WTC11 (cell line): ENCODE results near the gene BORCS5.

Source experiments
- ATF3 ChIP-seq: sonication (generic); formaldehyde crosslinking; conservative IDR thresholded peaks from 2 replicates; pipeline ENCODE4 v1.8.1; 2022; ENCODE audit warnings: mild to moderate bottlenecking, missing genetic modification reagents
- CREM ChIP-seq: sonication (generic); formaldehyde crosslinking; IDR thresholded peaks from 2 replicates; pipeline ENCODE4 v1.8.1; 2022; ENCODE audit warnings: mild to moderate bottlenecking, missing genetic modification reagents, moderate library complexity
- CTCF ChIP-seq: fragments of 200-600 bp; IDR thresholded peaks from 2 replicates; pipeline ENCODE4 v1.8.0; 2022; ENCODE audit warnings: antibody characterized with exemption
- PRRX2 ChIP-seq: fragments of 250-450 bp; sonication (Bioruptor Pico); IDR thresholded peaks from 2 replicates; pipeline ENCODE4 v1.8.0; 2021; ENCODE audit warnings: mild to moderate bottlenecking
- SMAD3 ChIP-seq: sonication (generic); formaldehyde crosslinking; IDR thresholded peaks from 2 replicates; pipeline ENCODE4 v1.8.0; 2022; ENCODE audit warnings: missing genetic modification reagents, mild to moderate bottlenecking, borderline replicate concordance
- SP1 ChIP-seq: sonication (generic); formaldehyde crosslinking; conservative IDR thresholded peaks from 2 replicates; pipeline ENCODE4 v1.8.1; 2022; ENCODE audit warnings: missing genetic modification reagents
- ZNF232 ChIP-seq: sonication (generic); formaldehyde crosslinking; IDR thresholded peaks from 2 replicates; pipeline ENCODE4 v1.8.0; 2022; ENCODE audit warnings: mild to moderate bottlenecking, missing genetic modification reagents
- TF ChIP-seq, protein P1 (sequence below): sonication (generic); formaldehyde crosslinking; IDR thresholded peaks from 2 replicates; pipeline ENCODE4 v1.8.0; 2022; ENCODE audit warnings: mild to moderate bottlenecking, missing genetic modification reagents
- TF ChIP-seq, protein P2 (sequence below): sonication (generic); formaldehyde crosslinking; IDR thresholded peaks from 2 replicates; pipeline ENCODE4 v1.8.1; 2022; ENCODE audit warnings: low read depth, missing genetic modification reagents, borderline replicate concordance
- TF ChIP-seq, protein P3 (sequence below): sonication (generic); formaldehyde crosslinking; IDR thresholded peaks from 2 replicates; pipeline ENCODE4 v1.8.1; 2023; ENCODE audit warnings: mild to moderate bottlenecking, missing genetic modification reagents, moderate library complexity
- TF ChIP-seq, protein P4 (sequence below): sonication (generic); formaldehyde crosslinking; conservative IDR thresholded peaks from 2 replicates; pipeline ENCODE4 v1.8.1; 2023; ENCODE audit warnings: mild to moderate bottlenecking, low read depth, missing genetic modification reagents, moderate library complexity
- TF ChIP-seq, protein P5 (sequence below): sonication (generic); formaldehyde crosslinking; IDR thresholded peaks from 2 replicates; pipeline ENCODE4 v1.8.1; 2022; ENCODE audit warnings: mild to moderate bottlenecking, missing genetic modification reagents, moderate library complexity, borderline replicate concordance

DNA sequence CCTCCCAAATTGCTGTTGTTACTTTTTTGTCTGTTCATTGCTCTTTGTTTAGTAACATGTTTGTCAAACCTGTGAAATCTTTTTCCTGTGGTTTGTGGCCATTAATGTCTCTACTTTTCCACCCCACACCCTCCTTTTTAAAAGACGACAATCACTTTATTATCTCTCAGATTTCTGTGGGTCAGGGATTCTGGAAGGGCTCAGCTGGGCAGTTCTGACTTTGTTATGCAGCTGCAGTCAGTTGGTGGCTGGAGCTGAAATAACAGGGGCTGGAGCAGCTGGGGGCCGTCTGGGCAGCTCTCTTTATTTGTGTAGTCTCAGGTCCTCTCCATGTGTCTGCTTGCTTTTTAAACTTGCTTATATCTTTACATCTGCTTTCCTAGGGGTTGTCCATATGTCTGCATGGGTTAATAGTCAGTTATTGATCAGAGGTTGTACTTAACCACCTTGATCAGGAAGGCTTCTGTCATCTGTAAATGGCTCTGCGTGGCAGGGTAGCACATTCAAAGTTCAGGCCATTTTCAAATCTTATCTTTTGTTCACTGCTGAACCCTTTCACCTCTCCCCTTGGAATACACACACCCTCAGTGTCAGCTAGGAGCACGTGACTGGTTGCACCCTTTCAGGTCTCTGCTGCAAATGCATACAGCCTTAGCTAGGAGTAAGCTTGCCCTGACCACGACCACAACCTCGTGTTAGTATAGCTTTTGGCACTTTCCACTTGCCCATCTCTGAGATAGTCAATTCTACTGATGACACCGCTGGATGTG is 27.9 kb downstream of the BORCS5 start:
- no peak for TF ChIP-seq SMAD3 (CRISPR knock-in tag)
- TF ChIP-seq SP1 (CRISPR knock-in tag), result no peak
- no peak for TF ChIP-seq CTCF
- TF ChIP-seq CREM (CRISPR knock-in tag), result no peak
- no peak for TF ChIP-seq PRRX2 (CRISPR knock-in tag)
- TF ChIP-seq, protein P1, sequence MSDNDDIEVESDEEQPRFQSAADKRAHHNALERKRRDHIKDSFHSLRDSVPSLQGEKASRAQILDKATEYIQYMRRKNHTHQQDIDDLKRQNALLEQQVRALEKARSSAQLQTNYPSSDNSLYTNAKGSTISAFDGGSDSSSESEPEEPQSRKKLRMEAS (CRISPR knock-in tag), result peak; percentile 39; the same call in 1 of the 2 replicates
- TF ChIP-seq, protein P2, sequence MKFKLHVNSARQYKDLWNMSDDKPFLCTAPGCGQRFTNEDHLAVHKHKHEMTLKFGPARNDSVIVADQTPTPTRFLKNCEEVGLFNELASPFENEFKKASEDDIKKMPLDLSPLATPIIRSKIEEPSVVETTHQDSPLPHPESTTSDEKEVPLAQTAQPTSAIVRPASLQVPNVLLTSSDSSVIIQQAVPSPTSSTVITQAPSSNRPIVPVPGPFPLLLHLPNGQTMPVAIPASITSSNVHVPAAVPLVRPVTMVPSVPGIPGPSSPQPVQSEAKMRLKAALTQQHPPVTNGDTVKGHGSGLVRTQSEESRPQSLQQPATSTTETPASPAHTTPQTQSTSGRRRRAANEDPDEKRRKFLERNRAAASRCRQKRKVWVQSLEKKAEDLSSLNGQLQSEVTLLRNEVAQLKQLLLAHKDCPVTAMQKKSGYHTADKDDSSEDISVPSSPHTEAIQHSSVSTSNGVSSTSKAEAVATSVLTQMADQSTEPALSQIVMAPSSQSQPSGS, result no peak
- TF ChIP-seq, protein P3, sequence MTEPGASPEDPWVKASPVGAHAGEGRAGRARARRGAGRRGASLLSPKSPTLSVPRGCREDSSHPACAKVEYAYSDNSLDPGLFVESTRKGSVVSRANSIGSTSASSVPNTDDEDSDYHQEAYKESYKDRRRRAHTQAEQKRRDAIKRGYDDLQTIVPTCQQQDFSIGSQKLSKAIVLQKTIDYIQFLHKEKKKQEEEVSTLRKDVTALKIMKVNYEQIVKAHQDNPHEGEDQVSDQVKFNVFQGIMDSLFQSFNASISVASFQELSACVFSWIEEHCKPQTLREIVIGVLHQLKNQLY (CRISPR knock-in tag), result no peak
- TF ChIP-seq, protein P4, sequence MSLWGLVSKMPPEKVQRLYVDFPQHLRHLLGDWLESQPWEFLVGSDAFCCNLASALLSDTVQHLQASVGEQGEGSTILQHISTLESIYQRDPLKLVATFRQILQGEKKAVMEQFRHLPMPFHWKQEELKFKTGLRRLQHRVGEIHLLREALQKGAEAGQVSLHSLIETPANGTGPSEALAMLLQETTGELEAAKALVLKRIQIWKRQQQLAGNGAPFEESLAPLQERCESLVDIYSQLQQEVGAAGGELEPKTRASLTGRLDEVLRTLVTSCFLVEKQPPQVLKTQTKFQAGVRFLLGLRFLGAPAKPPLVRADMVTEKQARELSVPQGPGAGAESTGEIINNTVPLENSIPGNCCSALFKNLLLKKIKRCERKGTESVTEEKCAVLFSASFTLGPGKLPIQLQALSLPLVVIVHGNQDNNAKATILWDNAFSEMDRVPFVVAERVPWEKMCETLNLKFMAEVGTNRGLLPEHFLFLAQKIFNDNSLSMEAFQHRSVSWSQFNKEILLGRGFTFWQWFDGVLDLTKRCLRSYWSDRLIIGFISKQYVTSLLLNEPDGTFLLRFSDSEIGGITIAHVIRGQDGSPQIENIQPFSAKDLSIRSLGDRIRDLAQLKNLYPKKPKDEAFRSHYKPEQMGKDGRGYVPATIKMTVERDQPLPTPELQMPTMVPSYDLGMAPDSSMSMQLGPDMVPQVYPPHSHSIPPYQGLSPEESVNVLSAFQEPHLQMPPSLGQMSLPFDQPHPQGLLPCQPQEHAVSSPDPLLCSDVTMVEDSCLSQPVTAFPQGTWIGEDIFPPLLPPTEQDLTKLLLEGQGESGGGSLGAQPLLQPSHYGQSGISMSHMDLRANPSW (CRISPR knock-in tag), result no peak
- TF ChIP-seq, protein P5, sequence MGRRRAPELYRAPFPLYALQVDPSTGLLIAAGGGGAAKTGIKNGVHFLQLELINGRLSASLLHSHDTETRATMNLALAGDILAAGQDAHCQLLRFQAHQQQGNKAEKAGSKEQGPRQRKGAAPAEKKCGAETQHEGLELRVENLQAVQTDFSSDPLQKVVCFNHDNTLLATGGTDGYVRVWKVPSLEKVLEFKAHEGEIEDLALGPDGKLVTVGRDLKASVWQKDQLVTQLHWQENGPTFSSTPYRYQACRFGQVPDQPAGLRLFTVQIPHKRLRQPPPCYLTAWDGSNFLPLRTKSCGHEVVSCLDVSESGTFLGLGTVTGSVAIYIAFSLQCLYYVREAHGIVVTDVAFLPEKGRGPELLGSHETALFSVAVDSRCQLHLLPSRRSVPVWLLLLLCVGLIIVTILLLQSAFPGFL, result no peak
- TF ChIP-seq ATF3, result no peak
- no peak for TF ChIP-seq ZNF232
